Measurements from ENCODE around the gene PPP2R5B. TPM values are rescaled to one million over a fixed set of nuclear protein-coding genes. Genes with fewer than 3 reads are reported as not detected.
A peak's percentile ranks its signal among the peaks of the same experiment; 100 is the strongest.

PPP2R5B gene
- total and polyA plus RNA-seq, 9 of the 15 experiments (the other 6 are each of a cell fraction or from before 2014, with no cell fraction given) = 0.10 to 7.8 (median 3.3) TPM

DNA sequence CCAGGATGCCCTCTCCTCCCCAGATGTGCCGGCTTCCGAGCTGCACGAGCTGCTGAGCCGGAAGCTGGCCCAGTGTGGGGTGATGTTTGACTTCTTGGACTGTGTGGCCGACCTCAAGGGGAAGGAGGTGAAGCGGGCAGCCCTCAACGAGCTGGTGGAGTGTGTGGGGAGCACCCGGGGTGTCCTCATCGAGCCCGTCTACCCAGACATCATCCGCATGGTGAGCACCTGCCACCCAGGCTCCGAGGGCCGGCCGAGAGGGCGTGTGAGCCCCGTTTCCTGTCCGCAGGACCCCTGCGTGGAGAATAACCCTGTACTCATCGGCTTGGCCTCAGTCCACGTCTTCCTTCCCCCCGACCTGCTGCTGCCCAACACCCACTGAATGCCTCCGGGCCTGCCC, 2.2 kb downstream of the PPP2R5B start (continued):
- no peak for TF ChIP-seq U2AF2 (optimal IDR thresholded peaks at IDR 0.05; ENCODE audit: low read depth, low read length)

- Histone ChIP-seq H3K27me3 (ENCODE audit: control insufficient read depth in 2 of 2, insufficient read depth in 2 of 2, low read length in 2 of 2) (no peaks in the 10 kb centered on the region), H3K9ac (ENCODE audit: insufficient read depth in 1 of 2, low read depth in 2 of 2, low read length in 2 of 2) (no peak overlapping the region), H3K4me2 (ENCODE audit: insufficient read depth, low read length) (no peak overlapping the region), H3K36me3 (ENCODE audit: control insufficient read depth, insufficient read depth, low read length) (peaks cover 7% of the 10 kb centered on the region; the same call in 1 of the 3 replicates), H3K79me2 (ENCODE audit: control insufficient read depth, insufficient read depth, low read length) (no peaks in the 10 kb centered on the region), H4K20me1 (replicated peaks; ENCODE audit: control insufficient read depth, insufficient read depth, low read length) (no peaks in the 10 kb centered on the region; the same call in 1 of the 2 replicates), H2AFZ (ENCODE audit: low read depth, low read length) (no peak overlapping the region), H3K4me1 (replicated peaks in 1 of 2; ENCODE audit: control insufficient read depth in 2 of 2, insufficient read depth in 2 of 2, low read length in 2 of 2) (peaks cover 6 to 39% of the 10 kb centered on the region in 2 experiments; a peak in 4 of 5 replicates), H3K27ac (ENCODE audit: extremely low read depth, low read depth, low read length) (no peak overlapping the region), H3K9me1 (ENCODE audit: control insufficient read depth, insufficient read depth, low read length) (no peaks in the 10 kb centered on the region), H3K9me3 (replicated peaks; ENCODE audit: control insufficient read depth, insufficient read depth, low read depth, low read length) (no peaks in the 10 kb centered on the region), H3K4me3 (no peak overlapping the region)
- DNase-seq (ENCODE audit: extremely low read depth in 1 of 4, low spot score in 3 of 4) = no peak
- intact Hi-C loops (cut with micrococcal nuclease) = no loop called here
- in situ Hi-C loops (cut with MboI) = no loop called here
- ChIA-PET POLR2A (interaction anchor here (0.8 to 1.4 kb wide), 2 partner anchors 14 to 255 kb away, joined by 3 to 4 read pairs; no protein-coding TSS in a partner anchor), CTCF (ENCODE audit: low intra/inter-chr PET ratio) (no interaction called here)
- no peak for ATAC-seq
- BruUV-seq (replicated peaks) = no TSS peak
- WGBS (ENCODE audit: insufficient coverage, low coverage, missing lambda C conversion rate) = 80% methylated on average over 2 of the region's 2 CpGs
- no peak for FAIRE-seq
- 0 out of 2 replicates have a peak, but pooled peaks have one; percentile 9 for TF ChIP-seq ADNP (tag; IDR thresholded peaks at IDR 0.05)
- peak; percentile 52 for TF ChIP-seq RBM25 (IDR thresholded peaks at IDR 0.05; ENCODE audit: low read depth, low read length, severe bottlenecking)
- TF ChIP-seq DMBX1 (CRISPR knock-in tag; IDR thresholded peaks at IDR 0.05; ENCODE audit: borderline replicate concordance) = no peak
- TF ChIP-seq MNT (conservative IDR thresholded peaks at IDR 0.05) = no peak
- TF ChIP-seq BCOR (IDR thresholded peaks at IDR 0.05) = peak; percentile 64
These were observed 4.5 kb downstream of the PPP2R5B start for GRCh38 chr11:64928957-64929356.
